Amniotic epithelial cell (primary cell): ENCODE results near the gene UTRN.

Experiments
- DNase-seq: peaks from one replicate; pipeline ENCODE4 v3.0.0-alpha.2; 2010; ENCODE audit warnings: low read depth

Gene UTRN

DNA sequence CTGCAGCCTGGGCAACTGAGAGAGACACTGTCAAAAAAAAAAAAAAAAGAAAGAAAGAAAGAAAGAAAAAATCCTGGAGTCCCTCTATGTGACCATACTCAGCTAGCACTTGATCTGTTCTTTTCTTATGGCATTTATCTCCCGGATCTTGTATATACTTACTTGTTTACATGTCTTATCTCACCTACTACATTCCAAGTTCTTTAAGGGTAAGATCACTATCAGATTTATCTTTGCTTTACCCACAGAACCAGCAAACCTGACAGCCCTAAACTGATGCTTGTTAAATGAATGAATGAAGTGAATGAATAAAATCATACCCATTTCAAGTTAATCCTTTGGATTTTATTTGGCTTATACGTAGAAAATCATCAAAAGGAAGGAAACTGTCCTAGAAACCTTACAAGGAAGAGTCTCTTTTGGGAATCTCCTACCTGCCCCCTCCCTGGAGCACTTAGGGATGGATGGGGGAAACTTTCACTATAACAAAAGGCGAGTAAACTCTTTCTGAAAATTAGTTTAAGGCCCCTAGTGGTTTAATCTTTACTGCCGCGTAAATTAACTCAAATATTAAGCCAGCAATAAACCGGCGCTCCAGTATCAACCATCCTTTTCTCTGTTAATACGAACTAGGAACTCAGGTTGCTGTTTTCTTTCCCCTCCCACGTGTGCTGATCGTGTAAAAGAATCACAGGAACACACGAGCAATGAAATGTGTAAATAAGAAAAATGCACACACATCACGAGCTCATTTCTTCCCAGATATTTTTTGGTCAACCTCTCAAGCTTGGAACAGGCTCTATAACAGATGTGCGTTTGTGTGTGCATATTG, 1.3 kb upstream of the UTRN start:
- peak; percentile 31 for DNase-seq

DNA sequence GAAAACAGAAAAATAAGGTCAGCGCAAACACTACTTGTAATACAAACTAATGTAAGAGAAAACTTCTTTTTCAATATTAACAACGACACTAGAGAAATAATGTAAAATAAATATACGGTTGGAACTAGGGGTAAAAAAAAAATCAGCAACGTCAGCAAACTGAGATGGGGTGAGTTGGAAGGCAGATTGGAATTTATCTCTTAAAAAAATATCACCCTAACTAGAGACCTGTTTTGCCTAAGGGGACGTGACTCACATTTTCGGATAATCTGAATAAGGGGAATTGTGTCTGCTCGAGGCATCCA, 705 bp upstream of the UTRN start:
- no peak for DNase-seq

DNA sequence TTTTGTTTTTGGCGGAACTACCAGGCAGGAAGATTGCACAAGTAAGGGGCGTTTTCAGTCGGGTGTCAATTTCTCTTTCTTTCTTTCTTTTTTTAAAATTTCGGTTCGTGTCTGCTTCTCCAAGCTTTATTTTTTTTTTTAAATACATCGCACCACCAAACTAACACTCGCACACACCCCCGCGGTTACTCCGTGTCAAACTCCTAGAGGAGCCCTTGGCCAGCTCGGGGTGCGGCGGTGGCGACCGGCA, 338 bp downstream of the UTRN start:
- no peak for DNase-seq

DNA sequence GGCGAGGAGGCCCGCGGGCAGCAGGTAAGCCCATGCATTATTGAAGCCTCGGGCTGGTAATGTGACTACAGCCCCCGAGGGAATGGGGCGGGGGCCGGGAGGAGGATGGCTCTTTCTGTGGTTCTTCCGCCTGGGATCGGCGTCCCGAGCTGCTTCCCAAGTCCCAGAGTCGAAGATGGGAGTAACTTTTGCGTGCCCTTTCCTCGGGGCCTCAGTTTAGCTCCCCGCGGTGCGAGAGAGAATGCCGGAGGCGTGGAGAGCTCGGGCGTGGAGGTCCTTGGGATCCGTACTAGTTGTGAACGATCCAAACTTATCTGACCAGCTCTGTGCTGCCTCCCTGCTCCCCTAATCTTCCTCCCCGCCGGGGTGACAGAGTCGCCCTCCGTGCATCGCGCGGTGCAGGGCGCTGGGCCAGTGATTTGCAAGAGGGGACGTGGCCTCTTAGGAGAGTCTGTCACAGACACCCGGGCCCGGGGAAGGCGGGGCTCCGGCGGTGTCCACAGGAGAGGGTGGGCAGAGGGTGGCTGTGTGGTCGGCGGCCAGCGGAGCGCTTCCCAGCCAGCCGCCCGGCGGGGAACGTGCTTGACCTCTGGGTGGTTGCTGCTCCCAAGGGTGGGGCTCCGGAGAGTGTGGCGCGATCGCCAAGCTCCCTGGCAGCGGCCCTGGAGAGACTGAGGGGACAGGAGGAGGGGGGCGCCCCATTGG, 815 bp downstream of the UTRN start:
- DNase-seq: peak; percentile 28

DNA sequence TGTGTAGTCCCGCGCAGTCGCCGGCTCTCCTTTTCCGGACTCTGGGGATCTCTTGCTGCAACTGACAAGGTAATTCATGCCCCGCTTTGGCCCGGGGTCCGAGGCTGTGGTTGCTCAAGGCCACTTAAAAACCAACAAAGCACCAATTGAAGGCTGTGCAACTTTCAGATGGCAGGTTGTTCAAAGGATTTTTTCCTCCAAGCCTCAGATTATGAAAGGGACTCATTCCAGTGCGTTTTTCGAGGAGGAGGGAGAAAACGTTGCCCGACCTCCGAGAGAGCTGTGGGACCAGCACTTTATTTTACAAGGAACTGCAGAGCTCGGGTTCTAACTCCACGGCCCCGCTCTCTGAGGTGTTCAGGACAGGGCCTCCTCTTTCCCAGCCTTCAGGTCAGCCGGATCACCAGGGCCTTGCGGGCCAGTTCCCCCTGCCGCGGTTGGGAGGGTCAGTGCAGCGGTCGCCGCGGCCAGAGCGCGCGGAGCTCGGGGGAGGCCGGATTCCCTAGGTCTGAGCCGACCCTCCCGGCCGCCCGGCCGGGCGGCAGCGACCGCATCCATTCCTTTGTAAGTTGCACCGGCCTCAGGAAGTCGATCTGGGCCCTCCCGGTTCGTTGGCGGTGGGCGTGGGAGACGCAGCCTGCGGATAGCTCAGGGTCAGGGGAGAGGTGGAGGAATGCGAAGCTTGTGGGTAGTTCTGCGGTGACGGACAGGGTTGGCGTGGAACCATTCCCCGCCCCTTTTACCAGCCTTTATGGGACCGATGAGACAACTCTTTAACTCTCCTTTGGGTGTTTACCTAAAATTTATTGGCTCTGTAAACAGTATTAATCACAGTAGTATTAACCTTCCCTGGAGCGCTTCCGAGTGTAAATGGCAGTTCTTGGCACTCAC, 1.6 kb downstream of the UTRN start:
- peak; percentile 92 for DNase-seq

DNA sequence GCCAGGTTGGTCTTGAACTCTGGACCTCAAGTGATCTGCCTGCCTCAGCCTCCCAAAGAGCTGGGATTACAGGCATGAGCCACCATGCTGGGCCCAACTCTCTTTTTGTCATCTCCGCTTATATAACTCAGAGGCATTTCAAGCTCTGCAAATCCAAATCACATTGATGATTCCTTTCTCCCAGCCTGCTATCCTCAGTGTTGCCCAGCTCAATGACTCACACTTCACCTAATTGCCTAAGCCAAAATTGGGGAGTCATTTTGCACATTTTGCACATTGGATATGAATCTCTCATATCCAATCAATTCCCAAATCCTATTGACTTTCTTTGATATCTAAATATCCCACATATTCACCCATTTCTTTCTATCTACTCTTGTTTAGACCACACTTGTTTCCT, 3.9 kb downstream of the UTRN start:
- no peak for DNase-seq

DNA sequence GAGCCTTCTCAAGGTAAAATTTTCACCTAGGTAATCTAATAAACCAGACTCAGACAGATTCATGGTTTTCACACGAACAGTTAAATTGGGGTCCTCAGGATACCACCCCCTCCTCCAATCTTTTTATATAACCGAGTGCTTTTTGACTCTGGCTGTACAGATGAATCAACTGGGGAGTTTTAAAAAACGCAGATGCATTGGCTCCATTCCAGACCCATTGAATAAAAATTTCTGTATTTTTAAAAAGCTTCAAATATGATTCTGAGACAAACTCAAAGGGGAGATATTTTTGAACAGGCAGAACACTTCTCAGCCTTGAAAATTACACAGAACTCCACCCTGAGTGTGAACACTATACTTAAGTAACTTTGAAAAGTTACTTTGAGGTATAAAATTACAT, 7.2 kb downstream of the UTRN start:
- DNase-seq: no peak

DNA sequence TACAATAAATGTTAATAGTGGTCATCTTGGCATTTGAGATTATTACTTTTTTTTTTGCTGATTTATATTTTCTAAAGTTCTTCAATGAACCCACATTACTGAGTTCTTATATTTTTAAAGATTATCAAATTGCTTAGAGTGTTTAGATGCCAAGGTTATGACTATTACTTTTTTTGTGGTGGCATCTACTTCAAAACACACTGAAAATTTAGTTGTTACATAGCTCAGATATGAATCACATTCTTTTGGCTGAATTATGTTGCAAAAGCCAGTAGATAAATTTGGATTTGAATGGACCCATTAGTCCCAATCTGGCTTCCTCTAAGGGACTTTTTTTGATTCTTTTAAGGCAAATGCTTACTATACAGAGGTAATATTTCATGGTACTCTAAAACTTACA, 8.9 kb downstream of the UTRN start:
- DNase-seq: peak; percentile 84

DNA sequence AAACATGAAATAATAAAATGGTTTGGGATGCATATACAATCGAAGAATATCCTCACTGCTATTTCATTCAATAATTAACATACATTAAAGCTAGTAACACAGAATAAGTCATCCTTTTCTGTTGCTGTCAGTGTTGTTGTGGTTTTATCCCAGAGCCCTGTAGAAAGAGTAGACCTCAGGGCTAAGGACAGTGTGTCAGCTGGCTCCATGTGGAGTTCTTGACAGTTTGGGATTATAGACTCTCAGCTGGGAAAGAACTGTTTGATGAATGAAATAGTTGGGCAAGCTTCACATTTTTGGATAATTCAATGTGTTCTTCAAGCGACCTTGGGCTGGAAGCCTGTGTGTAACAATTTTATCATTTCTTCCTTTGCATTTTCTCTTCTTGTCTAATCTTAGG, 10.1 kb downstream of the UTRN start:
- DNase-seq: no peak

DNA sequence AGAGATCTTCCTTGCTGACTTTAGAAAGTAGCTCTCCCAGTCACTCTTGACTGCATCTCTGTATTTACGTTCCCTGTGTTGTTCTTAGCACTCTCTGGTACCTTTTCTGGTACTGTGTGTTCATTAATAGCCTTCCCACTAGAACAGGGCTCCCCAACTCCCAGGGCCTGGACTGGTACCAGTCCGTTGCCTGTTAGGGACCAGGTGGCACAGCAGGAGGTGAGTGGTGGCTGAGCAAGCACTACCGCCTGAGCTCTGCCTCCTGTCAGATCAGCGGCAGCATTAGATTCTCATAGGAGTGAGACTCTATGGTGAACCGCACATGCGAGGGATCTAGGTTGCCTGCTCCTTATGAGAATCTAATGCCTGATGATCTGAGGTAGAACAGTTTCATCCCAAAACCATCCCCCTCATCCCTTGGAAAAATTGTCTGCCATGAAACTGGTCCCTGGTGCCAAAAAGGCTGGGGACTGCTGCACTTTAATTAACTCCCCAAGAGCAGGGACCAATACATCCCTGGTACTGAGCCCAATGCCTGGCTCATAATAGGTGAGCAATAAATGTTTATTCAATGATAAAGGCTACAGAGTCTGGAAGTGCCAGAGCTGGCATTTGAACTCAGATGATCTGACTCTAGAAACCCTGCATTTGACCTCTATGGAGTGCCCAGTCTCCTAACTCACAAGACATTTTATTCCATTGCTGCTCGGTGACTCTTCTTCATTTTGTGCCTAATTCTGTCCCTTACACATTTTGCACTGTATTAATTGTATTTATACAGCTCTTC, 11.0 kb downstream of the UTRN start:
- no peak for DNase-seq

DNA sequence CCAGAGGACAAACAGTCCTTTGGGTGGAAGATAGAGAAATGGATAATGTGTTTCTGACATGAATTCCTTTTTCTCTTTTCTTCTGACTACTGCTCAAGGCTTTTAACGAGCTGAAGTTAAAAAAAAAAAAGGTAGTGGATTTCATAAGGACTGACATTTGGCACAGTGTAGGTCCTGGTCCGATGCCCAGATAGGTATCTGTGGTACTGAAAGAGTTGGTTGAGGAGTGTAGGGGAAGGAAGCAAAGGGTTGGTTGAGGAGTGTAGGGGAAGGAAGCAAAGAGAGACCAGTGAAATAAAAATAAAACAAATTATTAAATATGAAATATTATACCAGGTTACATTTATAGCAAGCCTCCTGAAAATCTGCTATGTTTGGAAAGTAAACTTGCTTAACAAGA, 11.8 kb downstream of the UTRN start:
- DNase-seq: peak; percentile 30

DNA sequence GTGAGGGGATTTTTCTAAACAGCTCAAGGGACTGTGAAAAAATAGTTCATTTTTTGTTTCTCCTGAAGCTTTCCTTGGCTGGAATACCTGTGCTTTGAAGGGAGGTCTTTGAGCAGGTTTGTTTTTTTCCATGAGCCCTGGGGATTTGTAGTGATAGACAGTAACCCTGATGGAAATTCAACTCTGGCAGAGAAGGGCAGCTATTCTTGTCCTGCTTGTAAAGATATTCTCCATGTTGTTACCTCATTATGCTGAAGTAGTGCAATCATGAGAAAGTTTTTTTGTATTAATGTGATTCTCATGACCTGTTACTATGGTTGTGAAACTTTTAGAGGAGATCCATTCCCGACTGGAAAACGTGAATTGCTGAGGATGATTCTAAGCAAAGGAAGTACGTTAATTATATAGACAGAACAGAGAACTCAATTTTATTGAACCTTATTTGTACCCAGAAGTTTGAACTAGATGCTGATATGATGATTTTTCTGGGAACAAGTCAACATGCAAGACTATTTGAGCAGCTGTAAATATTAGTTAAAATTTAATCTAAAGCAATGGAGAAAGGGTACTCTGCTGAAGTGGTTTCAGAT, 12.5 kb downstream of the UTRN start:
- DNase-seq: peak; percentile 32

DNA sequence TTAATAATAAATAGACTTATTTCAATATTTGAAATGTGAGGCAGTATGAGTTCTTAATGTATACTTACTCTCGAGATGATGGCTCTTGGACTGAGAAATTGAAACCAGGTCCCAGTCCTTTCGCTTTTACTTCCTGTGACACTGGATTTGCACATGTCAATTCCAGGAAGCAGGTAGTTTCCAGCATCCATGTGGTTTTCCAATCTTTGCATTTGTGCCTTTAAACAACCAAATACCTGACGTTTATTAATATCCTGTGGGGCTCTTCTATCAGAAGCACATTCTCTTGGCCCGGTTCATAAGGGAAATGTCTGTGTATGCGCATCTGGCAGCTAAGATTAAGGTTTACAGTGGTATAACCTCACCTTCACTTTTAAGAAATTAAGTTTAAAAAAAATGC, 13.1 kb downstream of the UTRN start:
- no peak for DNase-seq

DNA sequence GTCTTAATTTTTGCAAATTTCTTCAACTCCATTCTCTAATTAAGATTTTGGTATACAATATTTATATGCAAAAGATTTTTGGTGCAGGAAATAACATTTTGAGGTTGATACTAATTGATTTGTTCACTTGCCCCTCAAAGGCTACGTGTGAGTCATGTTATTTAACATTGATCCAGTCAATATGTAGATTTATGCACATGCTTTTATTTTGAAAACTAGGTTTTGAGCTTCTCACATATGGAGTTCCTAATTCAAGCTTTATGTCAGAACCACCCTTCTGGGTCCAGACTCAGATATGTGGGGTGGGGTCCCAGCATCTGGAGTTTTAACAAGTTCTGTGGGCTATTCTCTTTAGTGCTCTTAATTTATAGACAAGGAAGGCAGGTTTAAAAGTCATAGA, 13.8 kb downstream of the UTRN start:
- no peak for DNase-seq

DNA sequence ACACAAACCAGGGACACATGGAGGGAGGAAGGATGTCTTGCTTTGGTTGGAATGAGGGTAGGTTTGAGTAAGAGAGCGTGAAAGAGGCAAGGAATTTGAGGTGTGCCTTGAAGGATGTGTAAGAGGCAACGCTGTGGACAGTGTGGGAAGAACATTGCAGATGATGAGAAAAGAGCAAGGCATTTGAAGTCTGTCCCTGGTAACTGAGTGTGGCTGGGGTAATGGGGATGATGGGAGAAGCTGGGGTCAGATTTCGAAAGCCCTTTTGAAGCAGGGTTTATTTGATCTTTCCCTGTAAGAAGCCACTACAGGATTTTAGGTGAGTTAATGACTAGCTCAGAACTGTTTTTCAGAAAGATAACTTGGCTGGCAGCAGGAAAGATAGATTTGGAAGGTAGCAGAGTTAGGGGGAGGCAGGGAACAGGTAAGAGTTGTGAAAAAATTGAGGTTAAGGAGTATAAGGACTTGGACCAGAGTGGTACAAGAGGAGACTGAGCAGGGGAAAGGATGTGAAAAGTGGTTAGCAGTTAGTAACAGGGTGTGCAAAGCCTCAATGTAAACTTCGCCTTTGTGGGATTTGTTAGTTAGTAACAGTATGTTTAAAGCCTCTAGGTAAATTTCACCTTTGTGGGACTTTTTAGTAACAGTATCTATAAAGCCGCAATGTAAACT, 17.7 kb downstream of the UTRN start:
- peak; percentile 49 for DNase-seq

DNA sequence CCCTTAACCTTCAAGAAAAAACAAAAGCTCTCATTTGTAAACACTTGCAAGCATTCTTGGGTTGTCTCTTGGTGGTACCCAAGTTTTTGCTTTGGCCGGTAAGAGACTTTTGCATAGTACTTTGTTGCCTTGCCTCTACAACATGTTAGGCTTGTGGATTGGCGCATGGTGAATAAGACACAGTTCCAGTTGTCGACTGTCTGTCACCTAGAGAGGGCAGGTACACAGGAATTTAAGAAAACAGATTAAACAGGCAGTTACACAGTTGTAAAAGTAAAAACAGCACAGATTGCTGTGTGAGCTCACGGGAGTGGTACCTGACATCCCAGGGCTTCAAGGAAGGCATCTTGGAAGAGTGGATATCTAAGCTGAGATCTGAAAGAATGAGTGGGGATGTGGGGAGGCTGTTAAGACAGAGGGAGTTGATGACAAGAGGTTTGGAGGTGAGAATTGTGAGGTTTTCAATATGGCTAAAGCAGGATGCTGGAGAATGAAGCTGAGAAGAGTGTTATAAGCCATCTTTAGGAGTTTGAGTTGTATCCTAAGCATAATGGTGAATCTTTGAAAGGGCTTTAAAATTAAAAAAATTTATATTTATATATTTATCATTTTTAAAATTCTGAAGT, 19.2 kb downstream of the UTRN start:
- no peak for DNase-seq

DNA sequence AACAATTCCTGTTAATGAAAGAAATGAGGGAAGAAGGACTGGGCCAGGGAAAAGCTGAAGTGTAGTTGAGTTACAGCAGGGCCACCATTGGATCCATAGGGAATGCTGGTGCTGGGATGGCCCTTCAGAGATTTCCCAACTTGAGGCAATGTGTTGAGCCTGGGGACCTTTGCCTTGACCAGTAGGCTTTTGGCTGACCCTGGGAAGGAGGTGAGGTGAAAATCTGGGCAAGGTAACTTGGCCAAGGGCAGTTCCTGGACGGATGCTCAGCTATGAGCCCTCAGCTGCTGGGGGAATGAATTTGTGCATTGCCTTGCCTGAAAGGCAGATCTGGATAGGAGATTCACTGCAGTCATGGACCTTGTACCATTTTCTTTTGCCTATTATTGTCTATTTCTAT, 20.4 kb downstream of the UTRN start:
- no peak for DNase-seq

DNA sequence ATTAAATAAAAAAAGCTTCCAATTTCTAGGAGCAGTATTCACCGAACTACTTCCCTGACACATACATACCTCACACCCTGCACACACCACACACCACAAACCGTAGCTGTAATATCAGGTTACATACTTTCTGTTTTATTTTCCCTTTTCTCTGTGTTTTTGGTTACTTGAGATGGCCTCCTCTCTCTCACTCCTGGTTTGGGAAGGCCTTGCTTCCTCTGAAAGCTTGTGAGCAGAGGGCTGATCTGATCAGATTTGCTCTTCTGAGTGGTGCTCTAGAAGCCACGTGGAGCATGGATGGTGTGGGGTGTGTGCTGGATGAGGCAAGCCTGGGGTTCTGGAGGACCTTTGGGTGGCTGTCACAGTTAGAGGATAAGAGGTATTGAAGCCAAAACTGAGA, 20.9 kb downstream of the UTRN start:
- peak; percentile 23 for DNase-seq

DNA sequence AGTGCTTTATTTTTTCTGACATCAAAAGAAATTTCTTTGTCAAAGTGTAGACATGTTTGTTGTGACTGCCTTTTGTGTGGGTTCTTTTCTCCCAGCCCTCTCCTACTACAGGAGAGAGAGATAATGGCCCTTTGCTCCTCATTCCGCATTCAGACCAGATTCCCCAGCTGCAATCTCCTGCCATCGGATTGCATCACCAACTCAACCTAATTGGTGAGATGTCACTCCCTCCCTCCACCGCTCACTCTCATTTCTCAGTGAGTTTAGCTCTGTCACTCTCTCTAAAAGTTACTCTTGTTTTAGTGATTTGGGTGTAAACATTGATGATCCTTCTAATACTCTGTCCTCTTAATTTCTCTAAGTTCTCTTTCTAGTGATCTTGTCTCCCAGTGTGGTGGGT, 22.7 kb downstream of the UTRN start:
- peak; percentile 37 for DNase-seq

DNA sequence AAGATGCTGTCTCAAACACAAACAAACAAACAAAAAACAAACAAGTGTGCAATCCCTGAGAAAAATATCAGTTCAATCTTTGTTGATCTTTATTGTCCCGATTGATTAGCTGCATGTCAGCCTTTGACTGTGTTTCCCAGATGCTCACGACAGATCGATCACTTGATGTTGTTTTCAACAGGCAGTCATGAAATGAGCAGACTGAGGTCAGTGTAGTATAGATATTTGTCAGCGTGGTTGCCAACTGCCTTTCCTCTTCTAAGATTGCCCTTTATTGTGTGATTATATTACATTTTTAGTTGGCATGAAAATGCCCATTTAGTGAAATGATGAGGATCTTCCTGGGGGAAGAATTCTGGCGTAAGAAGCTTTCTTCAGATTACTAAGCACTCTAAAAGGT, 25.6 kb downstream of the UTRN start:
- DNase-seq: no peak

DNA sequence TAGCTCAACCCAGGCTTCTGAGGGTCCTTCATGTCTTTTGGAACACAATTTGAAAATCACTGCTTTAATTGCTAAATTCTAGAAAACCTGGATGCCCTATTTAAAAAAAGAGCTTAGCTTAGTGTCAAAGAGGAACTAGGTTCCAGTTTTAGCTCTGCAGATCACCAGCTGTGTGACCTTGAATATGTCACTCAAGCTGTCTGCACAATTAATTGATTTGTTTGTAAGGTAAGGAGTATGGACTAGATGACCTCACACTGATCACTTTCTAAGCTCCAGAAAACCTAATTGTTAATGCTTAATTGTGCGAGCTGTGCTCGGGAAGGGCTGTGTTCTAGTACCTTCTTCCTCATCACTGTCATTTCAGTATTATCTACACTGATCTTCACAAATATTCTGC, 26.2 kb downstream of the UTRN start:
- DNase-seq: no peak
